Osteocyte (in vitro differentiated cells): ENCODE data around the gene BCL2L1. TPM values are rescaled to one million over a fixed set of nuclear protein-coding genes. Genes with fewer than 3 reads are reported as not detected.
A peak's percentile ranks its signal among the peaks of the same experiment; 100 is the strongest.

Experiments used
- DNase-seq: peaks from one replicate; pipeline ENCODE4 v3.0.0; 2021; ENCODE audit warnings: mixed read lengths; ENCODE audit not compliant: unreplicated experiment; ENCODE audit errors: extremely low spot score
- H3K27ac Mint-ChIP-seq: one replicate; pipeline ENCODE4 v1.8.0; 2021; ENCODE audit warnings: mild to moderate bottlenecking, mixed read lengths; ENCODE audit not compliant: unreplicated experiment
- H3K27me3 Mint-ChIP-seq: one replicate; pipeline ENCODE4 v1.8.0; 2021; ENCODE audit warnings: mixed read lengths; ENCODE audit not compliant: unreplicated experiment
- H3K36me3 Mint-ChIP-seq: one replicate; pipeline ENCODE4 v1.8.0; 2021; ENCODE audit warnings: mixed read lengths; ENCODE audit not compliant: unreplicated experiment
- H3K4me1 Mint-ChIP-seq: one replicate; pipeline ENCODE4 v1.8.0; 2021; ENCODE audit warnings: mixed read lengths; ENCODE audit not compliant: unreplicated experiment
- H3K4me3 Mint-ChIP-seq: one replicate; pipeline ENCODE4 v1.8.0; 2021; ENCODE audit warnings: mild to moderate bottlenecking, moderate library complexity, mixed read lengths; ENCODE audit not compliant: unreplicated experiment
- H3K9me3 Mint-ChIP-seq: one replicate; pipeline ENCODE4 v1.8.0; 2021; ENCODE audit warnings: mixed read lengths; ENCODE audit not compliant: unreplicated experiment
- total RNA-seq: library from RNA; stranded (reverse); gene quantifications from 2 replicates; pipeline ENCODE4 v1.2.1, GENCODE V29; 2021
- TF ChIP-seq, protein P1 (sequence below): fragments of 200-600 bp; sonication (generic); IDR thresholded peaks from 2 replicates; pipeline ENCODE4 v1.5.0; 2021; ENCODE audit warnings: antibody characterized with exemption, mild to moderate bottlenecking, moderate library complexity

The BCL2L1 gene
- total RNA-seq, 1 donor from 2014 or later = 67.0 TPM

DNA sequence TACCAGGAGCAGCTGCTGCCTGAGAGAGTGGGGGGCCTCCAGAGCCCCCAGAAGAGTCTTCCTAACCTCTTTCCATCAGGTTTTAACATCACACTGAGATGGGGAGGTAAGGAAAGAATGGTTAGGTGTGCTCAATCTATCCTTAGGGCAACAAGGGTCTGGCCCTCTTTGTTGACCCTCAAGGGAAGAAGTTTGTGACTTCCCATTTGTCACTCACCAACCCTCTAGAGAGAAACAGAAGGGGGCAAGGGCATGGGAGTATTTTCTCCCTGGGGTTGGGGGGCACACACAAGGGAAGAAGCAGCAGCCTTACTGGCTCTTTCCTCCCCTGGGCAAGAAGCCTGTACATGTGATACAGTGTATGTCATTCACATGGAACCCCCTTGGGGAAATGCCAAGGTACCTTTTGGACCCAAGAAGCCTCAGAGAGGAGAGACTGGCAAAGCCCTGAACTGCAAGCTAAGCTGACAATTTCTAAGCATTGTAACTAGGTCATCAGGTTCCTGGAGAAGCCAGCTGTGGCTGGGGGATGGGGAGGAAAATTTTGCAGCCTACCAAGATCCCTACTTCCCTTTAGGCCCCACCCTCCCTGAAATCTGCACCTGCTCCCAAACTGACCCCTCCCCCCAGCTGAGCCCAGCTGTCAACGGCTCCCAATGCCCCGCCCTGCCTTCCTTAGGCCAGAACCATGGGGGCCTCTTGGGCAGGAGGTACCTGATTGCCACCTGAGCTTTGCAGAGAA is 14.5 kb downstream of the BCL2L1 start:
- no peaks in the 10 kb centered on the region for H3K27me3 Mint-ChIP-seq
- no peak for DNase-seq
- peaks cover 54% of the 10 kb centered on the region for H3K4me1 Mint-ChIP-seq
- H3K36me3 Mint-ChIP-seq = peaks cover 22% of the 10 kb centered on the region
- peak overlapping the region; percentile 44 for H3K27ac Mint-ChIP-seq
- H3K9me3 Mint-ChIP-seq = no peaks in the 10 kb centered on the region
- no peak overlapping the region for H3K4me3 Mint-ChIP-seq
- TF ChIP-seq, protein P1, sequence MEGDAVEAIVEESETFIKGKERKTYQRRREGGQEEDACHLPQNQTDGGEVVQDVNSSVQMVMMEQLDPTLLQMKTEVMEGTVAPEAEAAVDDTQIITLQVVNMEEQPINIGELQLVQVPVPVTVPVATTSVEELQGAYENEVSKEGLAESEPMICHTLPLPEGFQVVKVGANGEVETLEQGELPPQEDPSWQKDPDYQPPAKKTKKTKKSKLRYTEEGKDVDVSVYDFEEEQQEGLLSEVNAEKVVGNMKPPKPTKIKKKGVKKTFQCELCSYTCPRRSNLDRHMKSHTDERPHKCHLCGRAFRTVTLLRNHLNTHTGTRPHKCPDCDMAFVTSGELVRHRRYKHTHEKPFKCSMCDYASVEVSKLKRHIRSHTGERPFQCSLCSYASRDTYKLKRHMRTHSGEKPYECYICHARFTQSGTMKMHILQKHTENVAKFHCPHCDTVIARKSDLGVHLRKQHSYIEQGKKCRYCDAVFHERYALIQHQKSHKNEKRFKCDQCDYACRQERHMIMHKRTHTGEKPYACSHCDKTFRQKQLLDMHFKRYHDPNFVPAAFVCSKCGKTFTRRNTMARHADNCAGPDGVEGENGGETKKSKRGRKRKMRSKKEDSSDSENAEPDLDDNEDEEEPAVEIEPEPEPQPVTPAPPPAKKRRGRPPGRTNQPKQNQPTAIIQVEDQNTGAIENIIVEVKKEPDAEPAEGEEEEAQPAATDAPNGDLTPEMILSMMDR = no peak

DNA sequence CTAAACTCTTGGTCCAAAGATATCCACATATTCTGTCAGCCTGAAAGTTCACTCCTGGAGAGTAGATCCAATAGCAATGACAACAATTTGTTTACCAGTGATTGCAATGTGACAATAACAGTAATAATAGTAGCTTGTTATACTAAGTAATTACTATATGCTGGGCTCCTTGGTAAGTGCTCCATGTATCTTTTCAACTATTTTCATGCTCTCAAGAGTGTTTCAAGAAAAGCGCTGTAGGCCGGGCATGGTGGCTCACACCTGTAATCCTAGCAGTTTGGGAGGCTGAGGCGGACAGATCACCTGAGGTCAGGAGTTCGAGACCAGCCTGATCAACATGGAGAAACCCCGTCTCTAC is 15.4 kb downstream of the BCL2L1 start:
- Mint-ChIP-seq H3K4me1 (peaks cover 47% of the 10 kb centered on the region), H3K27me3 (no peaks in the 10 kb centered on the region), H3K27ac (no peak overlapping the region), H3K4me3 (no peak overlapping the region), H3K36me3 (peaks cover 22% of the 10 kb centered on the region), H3K9me3 (no peaks in the 10 kb centered on the region)
- no peak for DNase-seq
- TF ChIP-seq, protein P1 = no peak

DNA sequence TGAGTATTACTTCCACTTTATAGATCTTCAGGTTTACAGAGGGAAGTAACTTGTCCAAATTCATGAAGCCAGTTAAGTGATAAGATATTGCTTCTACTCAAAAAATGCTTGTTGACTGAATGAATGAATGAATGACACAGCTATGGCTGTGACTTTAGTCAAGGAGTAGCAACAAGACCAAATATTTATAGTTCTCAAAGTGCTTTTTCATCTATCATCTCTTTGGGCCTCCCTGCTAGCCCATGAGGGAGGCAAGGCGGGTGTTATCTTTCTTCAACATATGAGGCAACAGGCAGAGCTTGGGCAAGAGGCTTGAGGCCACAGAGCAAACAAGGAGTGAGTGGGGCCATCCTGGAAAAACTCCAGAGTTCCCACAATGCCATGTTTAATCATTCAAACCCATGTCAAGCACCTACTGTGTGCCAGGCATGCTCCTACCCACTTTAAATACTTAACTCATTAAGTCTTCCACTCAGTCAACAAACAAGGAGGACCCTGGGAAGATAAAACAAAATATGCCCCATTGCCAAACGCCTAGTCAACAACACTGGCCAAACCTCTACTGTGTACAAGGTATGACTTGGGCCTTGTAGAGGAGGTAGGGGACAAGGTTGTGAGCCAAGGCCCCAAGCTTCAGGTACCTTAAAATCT is 15.9 kb downstream of the BCL2L1 start:
- H3K27ac Mint-ChIP-seq = peak overlapping the region; percentile 25
- H3K4me3 Mint-ChIP-seq = no peak overlapping the region
- H3K4me1 Mint-ChIP-seq = peaks cover 47% of the 10 kb centered on the region
- no peaks in the 10 kb centered on the region for H3K27me3 Mint-ChIP-seq
- DNase-seq = no peak
- TF ChIP-seq, protein P1 = no peak
- H3K36me3 Mint-ChIP-seq = peaks cover 26% of the 10 kb centered on the region
- H3K9me3 Mint-ChIP-seq = no peaks in the 10 kb centered on the region

DNA sequence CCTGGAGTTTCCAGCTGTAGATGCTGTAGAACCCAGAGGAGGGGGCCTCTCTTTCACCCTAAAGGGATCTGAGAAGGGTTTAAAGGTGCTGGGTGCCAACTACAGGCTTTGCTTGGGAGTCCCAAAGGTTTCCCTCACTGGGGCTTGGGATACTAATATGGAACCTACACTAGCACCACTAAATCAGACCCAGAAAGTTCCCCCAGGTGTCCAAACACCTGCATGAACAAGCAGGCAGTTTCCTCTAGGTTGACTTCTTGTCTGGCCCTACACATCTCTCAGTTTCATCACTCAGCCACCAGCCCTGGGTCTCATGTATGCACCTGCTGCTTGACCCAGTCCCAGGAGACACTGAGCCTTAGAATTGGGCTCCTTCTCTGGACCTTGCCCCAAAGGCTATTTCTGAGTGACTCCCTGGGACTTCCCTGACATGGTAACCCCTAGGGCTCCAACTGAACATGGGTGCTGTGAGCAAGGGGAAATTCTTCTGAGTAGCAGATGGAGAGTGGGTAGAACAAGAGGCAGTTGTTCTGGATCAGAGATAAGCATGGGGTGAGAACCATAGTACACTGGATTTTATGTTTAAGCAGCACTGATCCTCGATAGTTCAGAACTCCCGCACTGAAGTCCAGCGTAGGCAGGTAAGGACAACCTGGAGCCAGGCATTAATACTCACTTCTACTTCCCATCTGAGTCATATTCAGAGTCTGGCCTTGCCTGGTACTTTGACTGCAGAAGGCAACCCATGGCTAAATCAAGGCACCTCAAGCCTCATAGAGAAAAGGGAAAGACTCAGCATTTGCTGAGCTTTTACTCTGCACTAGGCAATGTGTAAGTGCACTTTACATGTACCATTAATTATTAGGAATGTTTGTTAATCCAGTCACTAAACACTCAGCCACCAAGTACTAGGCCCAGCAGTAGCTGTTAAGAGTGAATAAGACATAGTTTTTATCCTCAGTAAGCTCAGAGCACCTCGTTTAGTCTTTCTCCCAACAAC is 16.8 kb downstream of the BCL2L1 start:
- Mint-ChIP-seq H3K36me3 (peaks cover 31% of the 10 kb centered on the region), H3K9me3 (no peaks in the 10 kb centered on the region), H3K27ac (peak overlapping the region; percentile 39), H3K27me3 (no peaks in the 10 kb centered on the region), H3K4me1 (peaks cover 44% of the 10 kb centered on the region), H3K4me3 (no peak overlapping the region)
- DNase-seq = no peak
- TF ChIP-seq, protein P1 = no peak
